HFF-Myc (cell line): ENCODE data around the gene KCTD12.

Experiments
- DNase-seq: peaks from one replicate; pipeline ENCODE4 v3.0.0-alpha.2; 2011; ENCODE audit warnings: low read depth; ENCODE audit errors: extremely low read depth
- H3K4me3 ChIP-seq: replicated peaks from 2 replicates; pipeline ENCODE4 v1.5.1; 2011; ENCODE audit warnings: low read depth, mild to moderate bottlenecking, control low read depth, low read length
- TF ChIP-seq, protein P1 (sequence below): IDR thresholded peaks from 2 replicates; pipeline ENCODE4 v1.5.1; 2012; ENCODE audit warnings: mild to moderate bottlenecking, low read depth, low read length, control low read depth; ENCODE audit errors: missing control alignments

KCTD12 gene

GRCh38 chr13:76883236-76883635 is 3.0 kb downstream of the KCTD12 start:
- DNase-seq, result no peak
- H3K4me3 ChIP-seq, result peak overlapping the region; percentile 71
- TF ChIP-seq, protein P1, sequence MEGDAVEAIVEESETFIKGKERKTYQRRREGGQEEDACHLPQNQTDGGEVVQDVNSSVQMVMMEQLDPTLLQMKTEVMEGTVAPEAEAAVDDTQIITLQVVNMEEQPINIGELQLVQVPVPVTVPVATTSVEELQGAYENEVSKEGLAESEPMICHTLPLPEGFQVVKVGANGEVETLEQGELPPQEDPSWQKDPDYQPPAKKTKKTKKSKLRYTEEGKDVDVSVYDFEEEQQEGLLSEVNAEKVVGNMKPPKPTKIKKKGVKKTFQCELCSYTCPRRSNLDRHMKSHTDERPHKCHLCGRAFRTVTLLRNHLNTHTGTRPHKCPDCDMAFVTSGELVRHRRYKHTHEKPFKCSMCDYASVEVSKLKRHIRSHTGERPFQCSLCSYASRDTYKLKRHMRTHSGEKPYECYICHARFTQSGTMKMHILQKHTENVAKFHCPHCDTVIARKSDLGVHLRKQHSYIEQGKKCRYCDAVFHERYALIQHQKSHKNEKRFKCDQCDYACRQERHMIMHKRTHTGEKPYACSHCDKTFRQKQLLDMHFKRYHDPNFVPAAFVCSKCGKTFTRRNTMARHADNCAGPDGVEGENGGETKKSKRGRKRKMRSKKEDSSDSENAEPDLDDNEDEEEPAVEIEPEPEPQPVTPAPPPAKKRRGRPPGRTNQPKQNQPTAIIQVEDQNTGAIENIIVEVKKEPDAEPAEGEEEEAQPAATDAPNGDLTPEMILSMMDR, result no peak

- peak; percentile 32 for DNase-seq
Measured at GRCh38 chr13:76882431-76882830, 3.8 kb downstream of the KCTD12 start.

GRCh38 chr13:76879883-76880270 is 6.3 kb downstream of the KCTD12 start:
- no peak for DNase-seq
- H3K4me3 ChIP-seq, result no peak overlapping the region
- TF ChIP-seq, protein P1, result no peak

More at GRCh38 chr13:76882431-76882830, 3.8 kb downstream of the KCTD12 start:
- TF ChIP-seq, protein P1, result no peak
- H3K4me3 ChIP-seq, result peak overlapping the region; percentile 71

DNA sequence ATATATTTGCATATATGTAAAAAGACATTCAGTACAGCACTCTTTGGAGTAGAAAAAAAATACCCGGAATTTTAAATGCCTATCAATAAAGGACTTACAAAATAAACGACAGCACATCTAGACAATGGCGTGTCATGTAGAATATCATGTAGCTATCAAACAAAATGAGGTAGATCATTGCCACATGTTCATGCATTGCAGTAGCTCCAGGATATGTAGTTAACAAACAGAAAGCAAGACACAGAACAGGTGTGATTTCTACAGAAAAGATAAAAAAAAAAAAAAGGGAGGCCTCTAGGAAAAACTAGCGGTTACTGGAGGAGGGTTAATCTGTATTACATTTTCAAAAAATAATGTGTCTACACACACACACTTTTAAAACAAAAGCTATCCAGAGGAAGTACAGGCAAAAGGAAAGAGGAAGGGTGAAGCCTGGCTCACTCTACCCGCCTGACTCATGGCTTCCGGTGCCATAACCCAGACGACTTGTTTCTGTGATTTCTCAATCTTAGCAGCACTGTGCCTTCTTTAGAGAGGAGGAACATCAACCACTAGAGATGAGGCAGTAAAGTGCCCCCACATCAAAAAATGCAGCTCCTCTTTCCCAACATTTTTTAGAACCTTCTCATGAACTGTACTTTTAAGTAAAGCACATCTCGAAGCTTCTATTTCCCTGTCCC is 6.9 kb downstream of the KCTD12 start:
- TF ChIP-seq, protein P1, result no peak
- H3K4me3 ChIP-seq, result no peak overlapping the region
- DNase-seq, result peak; percentile 52

DNA sequence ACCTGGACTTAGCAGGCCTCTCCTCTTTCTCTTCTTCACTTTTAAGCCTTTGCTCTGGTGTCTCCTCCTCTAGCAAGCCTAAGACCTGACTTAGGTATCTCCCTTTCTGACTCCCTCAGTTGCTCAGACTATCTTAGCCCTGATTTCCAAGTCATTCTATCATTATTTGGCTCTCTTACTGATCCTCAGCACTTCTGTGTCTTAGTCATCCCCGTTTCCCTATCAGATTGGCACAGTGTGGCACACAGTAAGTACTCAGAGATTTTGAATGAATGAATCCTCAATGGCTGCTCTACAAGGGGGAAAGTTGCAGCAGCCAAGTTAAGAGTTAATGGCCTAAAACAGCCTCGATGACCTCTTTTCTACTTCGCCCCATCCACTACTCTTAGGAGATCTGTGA is 8.2 kb downstream of the KCTD12 start:
- no peak for DNase-seq
- no peak overlapping the region for H3K4me3 ChIP-seq
- TF ChIP-seq, protein P1, result no peak

DNA sequence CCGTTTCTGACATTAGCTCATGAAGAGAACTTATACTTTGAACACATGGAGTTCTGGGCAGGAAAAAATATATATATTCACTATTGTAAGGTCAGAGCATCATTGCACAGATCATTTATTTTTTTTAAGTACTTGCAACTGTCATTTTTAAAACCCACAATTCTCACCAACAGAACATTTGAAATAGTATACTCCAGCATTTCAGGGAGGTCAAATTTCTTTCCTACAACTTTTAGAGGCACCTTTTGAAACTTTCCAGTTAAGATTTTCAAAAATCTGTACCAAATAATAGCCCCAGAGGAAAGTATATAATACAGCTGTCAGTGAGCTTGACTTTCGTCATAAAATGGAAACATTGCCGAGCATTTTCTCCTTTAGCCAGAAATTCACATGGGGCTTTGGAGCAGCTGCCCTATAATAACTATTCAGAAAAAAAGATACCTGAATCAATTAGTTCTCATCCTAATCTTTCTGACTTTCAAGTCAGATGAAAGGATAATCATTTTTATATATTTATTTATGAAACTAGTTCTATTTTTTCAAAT is 10.9 kb downstream of the KCTD12 start:
- DNase-seq, result no peak
- H3K4me3 ChIP-seq, result no peak overlapping the region
- TF ChIP-seq, protein P1, result no peak
